Neural cell (in vitro differentiated cells): ENCODE measurements around the gene NFASC. TPM values are rescaled to one million over a fixed set of nuclear protein-coding genes. Genes with fewer than 3 reads are reported as not detected.

Source experiments
- H2AFZ ChIP-seq: fragments of 200-600, 300-800 bp; sonication (generic), shearing (Covaris generic); 2 replicates; pipeline ENCODE4 v1.6.0; 2014; ENCODE audit warnings: low read depth, mild to moderate bottlenecking, antibody characterized with exemption, low read length, moderate library complexity
- H3F3A ChIP-seq: fragments of 200-600 bp; shearing (Covaris generic); 2 replicates; pipeline ENCODE4 v1.6.1; 2016; ENCODE audit warnings: mild to moderate bottlenecking, moderate library complexity, mixed read lengths, antibody characterized with exemption, low read length; ENCODE audit not compliant: insufficient read depth, poor library complexity, severe bottlenecking
- H3K27ac ChIP-seq: fragments of 200-600, 300-800 bp; sonication (generic), shearing (Covaris generic); 2 replicates; pipeline ENCODE4 v1.5.1; 2014; ENCODE audit warnings: mild to moderate bottlenecking, low read length, moderate library complexity
- H3K27me3 ChIP-seq: fragments of 300-800, 200-600 bp; sonication (generic), shearing (Covaris generic); 2 replicates; pipeline ENCODE4 v1.6.0; 2014; ENCODE audit warnings: mild to moderate bottlenecking, low read depth, low read length, moderate library complexity; ENCODE audit not compliant: insufficient read depth
- H3K36me3 ChIP-seq: fragments of 300-800, 200-600 bp; sonication (generic), shearing (Covaris generic); 2 replicates; pipeline ENCODE4 v1.5.1; 2014; ENCODE audit warnings: mild to moderate bottlenecking, antibody characterized with exemption, low read length, moderate library complexity; ENCODE audit not compliant: insufficient read depth
- H3K4me2 ChIP-seq: fragments of 300-800, 200-600 bp; sonication (generic), shearing (Covaris generic); 2 replicates; pipeline ENCODE4 v1.6.0; 2014; ENCODE audit warnings: mild to moderate bottlenecking, low read length
- H3K4me3 ChIP-seq: fragments of 300-800, 200-600 bp; sonication (generic), shearing (Covaris generic); 2 replicates; pipeline ENCODE4 v1.5.1; 2014; ENCODE audit warnings: mild to moderate bottlenecking, low read length, moderate library complexity
- H3K79me2 ChIP-seq: fragments of 200-600 bp; shearing (Covaris generic); replicated peaks from 2 replicates; pipeline ENCODE4 v1.6.0; 2014; ENCODE audit warnings: mild to moderate bottlenecking, low read length, moderate library complexity; ENCODE audit not compliant: insufficient read depth
- H3K9ac ChIP-seq: fragments of 300-800, 200-600 bp; sonication (generic), shearing (Covaris generic); 2 replicates; pipeline ENCODE4 v1.6.1; 2016; ENCODE audit warnings: mild to moderate bottlenecking, low read length, mixed read lengths
- H3K9me2 ChIP-seq: fragments of 200-600 bp; shearing (Covaris generic); 2 replicates; pipeline ENCODE4 v1.6.1; 2016; ENCODE audit warnings: mild to moderate bottlenecking, low read length, mixed read lengths; ENCODE audit not compliant: insufficient read depth
- H3K9me3 ChIP-seq: fragments of 200-600, 300-800 bp; sonication (generic), shearing (Covaris generic); 2 replicates; pipeline ENCODE4 v1.6.1; 2016; ENCODE audit warnings: mild to moderate bottlenecking, mixed run types, low read length, moderate library complexity, mixed read lengths
- H4K20me1 ChIP-seq: fragments of 200-600 bp; shearing (Covaris generic); 2 replicates; pipeline ENCODE4 v1.6.1; 2016; ENCODE audit warnings: mild to moderate bottlenecking, mixed run types; ENCODE audit not compliant: insufficient read depth
- CTCF ChIP-seq: fragments of 450-650 bp; IDR thresholded peaks from 2 replicates; pipeline ENCODE4 v1.5.1; 2014; ENCODE audit warnings: antibody characterized with exemption, mild to moderate bottlenecking, moderate library complexity; ENCODE audit not compliant: poor library complexity, severe bottlenecking
- EP300 ChIP-seq: fragments of 450-650 bp; conservative IDR thresholded peaks from 2 replicates; pipeline ENCODE4 v1.6.1; 2014; ENCODE audit warnings: antibody characterized with exemption, mild to moderate bottlenecking, moderate library complexity; ENCODE audit not compliant: poor library complexity, severe bottlenecking
- EZH2 ChIP-seq: fragments of 200-600, 300-800 bp; shearing (Covaris generic), sonication (generic); IDR thresholded peaks from 2 replicates; pipeline ENCODE4 v1.6.1; 2014; ENCODE audit warnings: antibody characterized with exemption, low read length, borderline replicate concordance, mild to moderate bottlenecking; ENCODE audit not compliant: insufficient read depth, poor library complexity, severe bottlenecking
- MXI1 ChIP-seq: fragments of 450-650 bp; conservative IDR thresholded peaks from 2 replicates; pipeline ENCODE4 v1.6.1; 2014; ENCODE audit warnings: antibody characterized with exemption, mild to moderate bottlenecking; ENCODE audit not compliant: poor library complexity, severe bottlenecking
- POLR2AphosphoS5 ChIP-seq: IDR thresholded peaks from 2 replicates; pipeline ENCODE4 v1.6.1; 2012
- RAD21 ChIP-seq: fragments of 450-650 bp; conservative IDR thresholded peaks from 2 replicates; pipeline ENCODE4 v1.6.1; 2014; ENCODE audit warnings: antibody characterized with exemption, mild to moderate bottlenecking, moderate library complexity
- SMC3 ChIP-seq: fragments of 450-650 bp; conservative IDR thresholded peaks from 2 replicates; pipeline ENCODE4 v1.6.1; 2014; ENCODE audit warnings: antibody characterized with exemption, mild to moderate bottlenecking, moderate library complexity; ENCODE audit not compliant: poor library complexity
- TAF1 ChIP-seq: IDR thresholded peaks from 2 replicates; pipeline ENCODE4 v1.6.1; 2012; ENCODE audit warnings: low read depth
- polyA plus RNA-seq: library from polyadenylated mRNA; depleted of rRNA; stranded (reverse); fragments of >200 nt; gene quantifications from 2 replicates; pipeline ENCODE4 v1.2.3, GENCODE V29; 2014
- TF ChIP-seq, protein P1 (sequence below): IDR thresholded peaks from 2 replicates; pipeline ENCODE4 v1.6.1; 2012; ENCODE audit warnings: borderline replicate concordance

NFASC gene
- polyA plus RNA-seq, 1 donor from 2014 or later: 23.9 TPM

DNA sequence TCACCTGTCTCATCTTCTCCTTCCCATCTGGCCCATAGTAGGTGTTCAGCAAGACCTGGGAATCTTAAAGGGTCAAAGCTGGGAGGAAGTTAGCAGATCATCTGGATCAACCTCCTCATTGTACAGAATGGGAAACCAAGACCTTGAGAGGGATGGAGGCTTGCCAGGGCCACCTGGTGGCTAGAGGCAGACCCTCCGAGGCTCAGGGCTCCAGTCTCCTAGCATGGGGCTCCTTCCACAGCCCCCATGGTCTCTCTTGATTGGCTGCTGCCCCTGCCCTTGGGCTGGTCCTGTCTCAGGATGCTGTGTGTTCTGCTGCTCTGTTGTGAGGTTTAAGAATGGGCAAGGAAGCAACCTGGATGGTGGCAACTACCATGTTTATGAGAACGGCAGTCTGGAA, 103.7 kb downstream of the NFASC start:
- no peak overlapping the region for H3K4me3 ChIP-seq
- no peaks in the 10 kb centered on the region for H3K27me3 ChIP-seq
- no peaks in the 10 kb centered on the region for H3F3A ChIP-seq
- no peak overlapping the region for H2AFZ ChIP-seq
- H3K4me2 ChIP-seq: no peak overlapping the region
- no peaks in the 10 kb centered on the region for H3K9me3 ChIP-seq
- H3K9me2 ChIP-seq: no peaks in the 10 kb centered on the region
- H3K36me3 ChIP-seq: peaks cover 8% of the 10 kb centered on the region
- no peak overlapping the region for H3K27ac ChIP-seq
- H3K79me2 ChIP-seq: no peaks in the 10 kb centered on the region
- TF ChIP-seq, protein P1, sequence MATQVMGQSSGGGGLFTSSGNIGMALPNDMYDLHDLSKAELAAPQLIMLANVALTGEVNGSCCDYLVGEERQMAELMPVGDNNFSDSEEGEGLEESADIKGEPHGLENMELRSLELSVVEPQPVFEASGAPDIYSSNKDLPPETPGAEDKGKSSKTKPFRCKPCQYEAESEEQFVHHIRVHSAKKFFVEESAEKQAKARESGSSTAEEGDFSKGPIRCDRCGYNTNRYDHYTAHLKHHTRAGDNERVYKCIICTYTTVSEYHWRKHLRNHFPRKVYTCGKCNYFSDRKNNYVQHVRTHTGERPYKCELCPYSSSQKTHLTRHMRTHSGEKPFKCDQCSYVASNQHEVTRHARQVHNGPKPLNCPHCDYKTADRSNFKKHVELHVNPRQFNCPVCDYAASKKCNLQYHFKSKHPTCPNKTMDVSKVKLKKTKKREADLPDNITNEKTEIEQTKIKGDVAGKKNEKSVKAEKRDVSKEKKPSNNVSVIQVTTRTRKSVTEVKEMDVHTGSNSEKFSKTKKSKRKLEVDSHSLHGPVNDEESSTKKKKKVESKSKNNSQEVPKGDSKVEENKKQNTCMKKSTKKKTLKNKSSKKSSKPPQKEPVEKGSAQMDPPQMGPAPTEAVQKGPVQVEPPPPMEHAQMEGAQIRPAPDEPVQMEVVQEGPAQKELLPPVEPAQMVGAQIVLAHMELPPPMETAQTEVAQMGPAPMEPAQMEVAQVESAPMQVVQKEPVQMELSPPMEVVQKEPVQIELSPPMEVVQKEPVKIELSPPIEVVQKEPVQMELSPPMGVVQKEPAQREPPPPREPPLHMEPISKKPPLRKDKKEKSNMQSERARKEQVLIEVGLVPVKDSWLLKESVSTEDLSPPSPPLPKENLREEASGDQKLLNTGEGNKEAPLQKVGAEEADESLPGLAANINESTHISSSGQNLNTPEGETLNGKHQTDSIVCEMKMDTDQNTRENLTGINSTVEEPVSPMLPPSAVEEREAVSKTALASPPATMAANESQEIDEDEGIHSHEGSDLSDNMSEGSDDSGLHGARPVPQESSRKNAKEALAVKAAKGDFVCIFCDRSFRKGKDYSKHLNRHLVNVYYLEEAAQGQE: no peak
- TF ChIP-seq TAF1: no peak
- no peak for TF ChIP-seq MXI1
- TF ChIP-seq SMC3: no peak
- no peak for TF ChIP-seq RAD21
- TF ChIP-seq EZH2: no peak
- TF ChIP-seq EP300: no peak
- TF ChIP-seq CTCF: no peak
- no peak for TF ChIP-seq POLR2AphosphoS5
- H4K20me1 ChIP-seq: no peaks in the 10 kb centered on the region
- H3K9ac ChIP-seq: no peak overlapping the region

DNA sequence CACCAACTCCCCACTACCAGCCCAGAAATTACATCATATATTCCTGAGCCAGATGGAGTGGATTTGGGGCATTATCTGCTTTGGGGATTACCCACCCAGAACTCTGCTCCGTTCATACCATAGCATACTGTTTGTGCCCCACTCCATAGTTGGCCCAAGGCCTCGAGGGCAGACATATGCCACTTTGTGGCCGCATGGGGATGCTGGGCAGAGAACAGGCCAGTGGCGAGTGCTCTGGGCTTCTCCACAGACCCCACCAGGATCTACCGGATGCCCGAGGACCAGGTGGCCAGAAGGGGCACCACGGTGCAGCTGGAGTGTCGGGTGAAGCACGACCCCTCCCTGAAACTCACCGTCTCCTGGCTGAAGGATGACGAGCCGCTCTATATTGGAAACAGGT, 104.4 kb downstream of the NFASC start:
- H2AFZ ChIP-seq: no peak overlapping the region
- H3K27ac ChIP-seq: no peak overlapping the region
- H3K27me3 ChIP-seq: no peaks in the 10 kb centered on the region
- no peaks in the 10 kb centered on the region for H3K9me3 ChIP-seq
- no peaks in the 10 kb centered on the region for H3K79me2 ChIP-seq
- no peaks in the 10 kb centered on the region for H4K20me1 ChIP-seq
- H3K9ac ChIP-seq: no peak overlapping the region
- peaks cover 12% of the 10 kb centered on the region for H3K36me3 ChIP-seq
- no peaks in the 10 kb centered on the region for H3K9me2 ChIP-seq
- H3K4me3 ChIP-seq: no peak overlapping the region
- no peak overlapping the region for H3K4me2 ChIP-seq
- TF ChIP-seq RAD21 (no peak), MXI1 (no peak), SMC3 (no peak), EP300 (no peak), TAF1 (no peak)
- TF ChIP-seq, protein P1: no peak
- H3F3A ChIP-seq: no peaks in the 10 kb centered on the region
